Transverse colon (tissue), 4 donors: Measurements from ENCODE around the gene RERE. TPM values are rescaled to one million over a fixed set of nuclear protein-coding genes. Genes with fewer than 3 reads are reported as not detected.

Experiments used
- DNase-seq: peaks from one replicate; pipeline ENCODE4 v3.0.0-alpha.2; 2019
- H3K27ac ChIP-seq, 4 donors: fragments of 200-600 bp; sonication (generic); 2 replicates each; pipeline ENCODE4 v1.5.1; 2016 to 2018; ENCODE audit warnings: inconsistent platforms in 4 of 4
- H3K27me3 ChIP-seq: fragments of 200-600 bp; sonication (generic); 2 replicates; pipeline ENCODE4 v1.5.1; 2017; ENCODE audit warnings: inconsistent platforms
- H3K36me3 ChIP-seq, 4 donors: fragments of 200-600 bp; sonication (generic); 2 replicates each; pipeline ENCODE4 v1.5.1; 2017 to 2019; ENCODE audit warnings: inconsistent platforms in 4 of 4
- H3K4me1 ChIP-seq, 4 donors: fragments of 200-600 bp; sonication (generic); 2 replicates each; pipeline ENCODE4 v1.5.1; 2017 to 2020; ENCODE audit warnings: inconsistent platforms in 4 of 4
- H3K4me3 ChIP-seq, 4 donors: fragments of 200-600 bp; sonication (generic); 1 replicate in 1 of 4; 2 replicates in 3 of 4; pipeline versions ENCODE4 v1.5.1 to v1.6.1; 2017 to 2019; ENCODE audit warnings: inconsistent platforms in 4 of 4
- H3K9me3 ChIP-seq, 2 donors: fragments of 200-600 bp; sonication (generic); 2 replicates each; pipeline ENCODE4 v1.5.1; 2017 to 2019; ENCODE audit warnings: inconsistent platforms in 2 of 2
- CTCF ChIP-seq, 5 experiments: fragments of 200-600 bp in 3 of 5; fragments of 450-650 bp in 2 of 5; sonication (generic) in 3 of 5; IDR thresholded peaks; 1 replicate in 2 of 5; 2 replicates in 3 of 5; pipeline ENCODE4 v1.5.1; 2016 to 2017; ENCODE audit warnings: antibody characterized with exemption in 5 of 5, inconsistent platforms in 3 of 5, mild to moderate bottlenecking in 2 of 5, moderate library complexity in 1 of 5
- EP300 ChIP-seq: sonication (generic); formaldehyde crosslinking; IDR thresholded peaks from one replicate; pipeline ENCODE4 v1.6.1; 2017; ENCODE audit warnings: antibody characterized with exemption, low read depth
- POLR2A ChIP-seq: fragments of 450-650 bp; IDR thresholded peaks from one replicate; pipeline ENCODE4 v1.6.1; 2016; ENCODE audit warnings: antibody characterized with exemption, mild to moderate bottlenecking, moderate library complexity
- POLR2AphosphoS5 ChIP-seq, 3 donors: sonication (generic); formaldehyde crosslinking; IDR thresholded peaks; one replicate each; pipeline ENCODE4 v1.6.1; 2016; ENCODE audit warnings: antibody characterized with exemption in 3 of 3
- WGBS, 2 donors: methylation state at CpG; one replicate each; pipeline ENCODE4 v1.1.5; 2018; ENCODE audit warnings: low coverage in 1 of 2; 5-methylcytosine and 5-hydroxymethylcytosine counted together
- in situ Hi-C, 4 donors: fragments of 200-750 bp; cut with MboI; loops; one replicate each; pipeline versions ENCODE4 v1.15.0 to v1.15.1; 2017; ENCODE audit warnings: low sequenced_read_pairs in 3 of 4, low pct_ligation_motif_present in 1 of 4, low pct_unique_long_range_greater_than_20kb in 1 of 4
- intact Hi-C: fragments of 100-400 bp; cut with DNase I; formaldehyde crosslinking; loops from one replicate; pipeline ENCODE4 v1.15.1; 2023; ENCODE audit warnings: low total_unique reads
- total RNA-seq, 4 donors: library from RNA; depleted of rRNA; stranded (reverse); fragments of >200 nt; gene quantifications; one replicate each; pipeline ENCODE4 v1.1.0, GENCODE V29; 2016

RERE gene
- total RNA-seq, 4 donors from 2014 or later = 80.3 to 657 (median 105) TPM

DNA sequence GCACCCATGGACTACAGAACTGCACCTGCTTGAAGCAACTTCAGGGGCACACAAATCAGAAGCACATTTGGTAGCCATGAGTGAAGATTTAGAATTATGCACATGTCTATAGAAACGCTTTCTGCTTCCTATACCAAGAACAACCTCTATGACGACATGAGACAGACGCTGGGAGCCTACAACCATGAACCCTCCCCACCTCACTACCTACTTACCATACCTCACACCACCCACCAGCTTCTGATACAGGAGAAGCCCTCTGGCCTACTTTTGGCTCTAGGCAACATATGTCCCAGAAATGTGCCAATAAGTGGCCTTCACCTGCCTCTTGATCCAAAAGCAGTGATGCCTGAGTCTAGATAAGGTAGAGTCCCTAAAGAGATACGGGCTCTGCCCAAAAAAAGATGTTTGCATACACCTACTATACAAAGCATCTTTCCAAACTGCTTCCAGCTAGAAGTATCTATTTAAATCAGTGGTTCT lies 441.0 kb downstream of the RERE start:
- TF ChIP-seq EP300 = no peak
- TF ChIP-seq POLR2AphosphoS5 (IDR thresholded peaks at IDR 0.05) = no peak
- no peak for TF ChIP-seq CTCF (IDR thresholded peaks at IDR 0.05)
- no peak for TF ChIP-seq POLR2A
- in situ Hi-C loops (no loop called here), intact Hi-C loops (no loop called here)
- Histone ChIP-seq H3K4me1 (peaks cover 44 to 89% (median 59%) of the 10 kb centered on the region in 4 donors), H3K36me3 (no peaks in the 10 kb centered on the region), H3K4me3 (no peak overlapping the region), H3K27me3 (no peaks in the 10 kb centered on the region), H3K9me3 (no peaks in the 10 kb centered on the region), H3K27ac (peak overlapping the region; percentile 62 to 89 (median 80))
- 0 to 86% methylated on average over 1 to 4 of the region's 4 CpGs for WGBS, 2 donors
- no peak for DNase-seq

DNA sequence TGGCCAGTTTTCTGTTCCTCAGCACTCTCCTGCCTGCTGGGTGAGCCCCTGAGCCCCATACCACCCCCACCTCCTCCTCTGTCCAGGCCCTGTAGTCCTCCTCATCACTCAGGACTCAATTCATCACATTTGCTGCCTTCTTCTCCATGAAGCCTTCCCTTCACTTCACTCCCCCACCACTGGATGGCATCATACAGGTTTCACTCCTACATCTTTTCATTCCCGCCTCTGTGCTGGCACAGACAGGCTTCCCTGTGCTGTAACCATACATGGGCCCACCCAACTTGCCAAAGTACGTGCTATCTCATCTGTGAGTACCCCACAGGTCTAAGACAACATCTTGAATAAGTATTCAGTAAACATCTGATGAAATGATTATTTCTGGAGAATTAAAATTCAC lies 442.6 kb downstream of the RERE start:
- Histone ChIP-seq H3K4me3 (no peak overlapping the region), H3K27ac (peak overlapping the region; percentile 62 to 89 (median 76)), H3K27me3 (no peaks in the 10 kb centered on the region), H3K4me1 (peaks cover 46 to 90% (median 65%) of the 10 kb centered on the region in 4 donors), H3K9me3 (no peaks in the 10 kb centered on the region), H3K36me3 (no peaks in the 10 kb centered on the region)
- in situ Hi-C loops = no loop called here
- intact Hi-C loops = loop anchor here (5.0 kb wide), 1 partner anchor 37 kb away; no protein-coding TSS in a partner anchor
- 67 to 73% methylated on average over 1 to 2 of the region's 2 CpGs for WGBS, 2 donors
- TF ChIP-seq CTCF (IDR thresholded peaks at IDR 0.05) (peak; percentile 37 to 59 (median 46)), POLR2AphosphoS5 (IDR thresholded peaks at IDR 0.05) (no peak), EP300 (no peak), POLR2A (no peak)
- DNase-seq = peak; percentile 49

DNA sequence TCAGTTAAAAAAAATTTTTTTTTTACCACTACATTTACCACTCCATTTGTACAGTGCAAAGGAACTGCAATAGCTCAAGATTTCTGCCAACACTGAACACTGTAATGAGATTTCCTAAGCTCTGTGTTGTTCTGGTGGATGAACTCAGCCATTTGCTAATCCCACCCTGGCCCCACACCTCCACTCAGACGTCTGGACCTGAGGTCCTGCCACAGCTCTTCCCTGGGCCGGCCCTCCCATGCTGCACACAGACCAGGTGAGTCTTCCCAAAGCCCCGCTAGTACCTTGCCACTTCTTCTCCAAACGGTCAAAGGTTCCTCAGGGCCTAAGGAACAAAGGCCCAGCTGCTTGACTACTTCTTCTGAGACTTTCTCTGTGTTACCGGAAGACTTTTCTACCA lies 443.1 kb downstream of the RERE start:
- TF ChIP-seq POLR2AphosphoS5 (IDR thresholded peaks at IDR 0.05) (no peak), POLR2A (no peak), CTCF (IDR thresholded peaks at IDR 0.05) (no peak), EP300 (no peak)
- in situ Hi-C loops (no loop called here), intact Hi-C loops (loop anchor here (5.0 kb wide), 1 partner anchor 38 kb away; no protein-coding TSS in a partner anchor)
- H3K27me3 ChIP-seq = no peaks in the 10 kb centered on the region
- peak overlapping the region; percentile 62 to 89 (median 76) for H3K27ac ChIP-seq
- 81 to 100% methylated on average over 1 to 5 of the region's 5 CpGs for WGBS, 2 donors
- H3K4me3 ChIP-seq = no peak overlapping the region
- no peaks in the 10 kb centered on the region for H3K9me3 ChIP-seq
- peaks cover 41 to 90% (median 61%) of the 10 kb centered on the region in 4 donors for H3K4me1 ChIP-seq
- DNase-seq = no peak
- no peaks in the 10 kb centered on the region for H3K36me3 ChIP-seq

DNA sequence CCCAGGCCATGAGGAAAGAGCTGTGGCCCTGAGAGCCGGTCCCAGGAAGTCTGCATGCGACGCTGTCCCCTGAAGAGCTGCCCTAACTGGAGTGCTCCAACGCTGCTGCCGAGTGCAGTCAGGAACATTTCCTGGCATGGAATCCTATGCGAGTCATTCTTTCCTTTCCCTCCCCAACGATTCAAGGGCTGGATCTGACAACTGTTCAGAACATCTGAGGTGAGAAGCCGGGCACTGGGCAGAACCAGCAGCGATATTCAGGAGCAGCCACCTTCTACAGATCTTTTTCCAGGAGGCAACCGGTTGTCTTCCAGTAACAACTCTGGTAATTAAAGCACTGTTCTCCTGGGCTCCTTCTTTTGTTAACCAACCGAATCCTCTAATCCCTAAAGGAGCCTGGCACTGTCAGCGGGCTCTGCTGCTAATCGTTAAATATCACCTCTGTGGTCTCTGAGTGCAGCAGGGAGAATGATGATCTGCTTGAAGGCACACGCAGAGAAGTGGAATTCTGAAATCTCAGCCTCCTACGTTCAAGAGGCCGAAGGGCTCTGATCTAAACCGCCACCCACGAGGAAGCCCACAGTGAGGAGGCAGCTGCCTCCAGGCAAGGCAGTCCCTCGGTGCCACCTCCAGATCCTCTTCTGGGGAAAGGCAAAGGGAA lies 443.7 kb downstream of the RERE start:
- TF ChIP-seq POLR2AphosphoS5 (IDR thresholded peaks at IDR 0.05) (peak; percentile 88 to 90 (median 88)), CTCF (IDR thresholded peaks at IDR 0.05) (no peak), EP300 (peak; percentile 93), POLR2A (no peak)
- WGBS, 2 donors = 58 to 93% methylated on average over 3 to 19 of the region's 19 CpGs
- Histone ChIP-seq H3K9me3 (no peaks in the 10 kb centered on the region), H3K4me1 (peaks cover 35 to 87% (median 54%) of the 10 kb centered on the region in 4 donors), H3K36me3 (no peaks in the 10 kb centered on the region), H3K27ac (peak overlapping the region; percentile 62 to 89 (median 76)), H3K4me3 (no peak overlapping the region), H3K27me3 (no peaks in the 10 kb centered on the region)
- peak; percentile 57 for DNase-seq
- in situ Hi-C loops (no loop called here), intact Hi-C loops (loop anchor here (5.0 kb wide), 1 partner anchor 39 kb away; no protein-coding TSS in a partner anchor)
